ENCODE measurements around the gene PRKCQ. TPM values are rescaled to one million over a fixed set of nuclear protein-coding genes. Genes with fewer than 3 reads are reported as not detected.

PRKCQ gene
- total and polyA plus RNA-seq, 2 of the 8 experiments (the other 6 are each of a cell fraction or from before 2014, with no cell fraction given) = 9.1 to 22.6 TPM

GRCh38 chr10:6384847-6385246, 195.2 kb downstream of the PRKCQ start:
- H2BK15ac ChIP-seq (ENCODE audit: low read length) = no peak overlapping the region
- no peak for TF ChIP-seq RBBP5 (IDR thresholded peaks at IDR 0.05; ENCODE audit: borderline replicate concordance, low read depth, low read length)
- TF ChIP-seq PHF8 (conservative IDR thresholded peaks at IDR 0.05; ENCODE audit: low read depth, low read length) = no peak
- TF ChIP-seq CHD1 (IDR thresholded peaks at IDR 0.05; ENCODE audit: low read depth, low read length) = no peak
- TF ChIP-seq NANOG (IDR thresholded peaks at IDR 0.05; ENCODE audit: insufficient read depth, low read depth, low read length, poor library complexity, severe bottlenecking) = no peak
- TF ChIP-seq TBP (IDR thresholded peaks at IDR 0.05; ENCODE audit: low read depth, low read length) = no peak
- TF ChIP-seq FOSL1 (IDR thresholded peaks at IDR 0.05; ENCODE audit: insufficient read depth, low read depth, low read length) = no peak
- TF ChIP-seq RXRA (IDR thresholded peaks at IDR 0.05; ENCODE audit: insufficient read depth, low read depth, low read length) = no peak
- POLR2A ChIA-PET (ENCODE audit: partially characterized antibody) = interaction anchor here (1.3 kb wide), 1 partner anchor 11 kb away, joined by 4 read pairs; no protein-coding TSS in a partner anchor
- no peaks in the 10 kb centered on the region; a peak in 1 of 4 replicates for H3K79me2 ChIP-seq (ENCODE audit: control insufficient read depth in 1 of 2, insufficient read depth in 2 of 2, low read length in 2 of 2)
- no peak overlapping the region for H3K18ac ChIP-seq (ENCODE audit: extremely low read depth, low read length)
- CTCF ChIA-PET (ENCODE audit: partially characterized antibody) = interaction anchor here (1.1 kb wide), 1 partner anchor 13 kb away, joined by 3 read pairs; no protein-coding TSS in a partner anchor
- H2BK120ac ChIP-seq (replicated peaks; ENCODE audit: low read depth, low read length) = no peak overlapping the region
- H3K4ac ChIP-seq (replicated peaks; ENCODE audit: insufficient read length, low read depth, low read length) = no peak overlapping the region
- H3K27me3 ChIP-seq (replicated peaks in 1 of 4; ENCODE audit: control insufficient read depth in 3 of 4, extremely low read depth in 1 of 4, insufficient read depth in 3 of 4, low read length in 3 of 4) = no peaks in the 10 kb centered on the region
- no peak overlapping the region for H4K5ac ChIP-seq (ENCODE audit: insufficient read length, low read depth, low read length)
- H4K8ac ChIP-seq (ENCODE audit: extremely low read depth, insufficient read depth, low read length) = no peak overlapping the region
- H3K14ac ChIP-seq (ENCODE audit: insufficient read length) = no peak overlapping the region
- 85% methylated on average over 3 of the region's 3 CpGs; no CpG with 5 or more reads in 1 of the 2 experiments for WGBS, 2 experiments (ENCODE audit: extremely low coverage in 1 of 2, insufficient coverage in 1 of 2, insufficient read length in 1 of 2, insufficient replicate concordance in 2 of 2, low coverage in 1 of 2, low lambda C conversion rate in 2 of 2, missing lambda C conversion rate in 1 of 2)
- H2AK5ac ChIP-seq (ENCODE audit: low read depth, low read length) = no peak overlapping the region
- no peak overlapping the region for H2AFZ ChIP-seq (ENCODE audit: low read length)
- no peaks in the 10 kb centered on the region; the same call in 1 of the 2 replicates for H3K23me2 ChIP-seq (ENCODE audit: low read depth, low read length)
- no peak overlapping the region for H3K27ac ChIP-seq (ENCODE audit: low read depth, low read length)
- no peaks in the 10 kb centered on the region; a peak in 1 of 8 replicates for H3K36me3 ChIP-seq (ENCODE audit: control insufficient read depth in 2 of 4, insufficient read depth in 4 of 4, low read length in 3 of 4)
- FAIRE-seq (no peak), DNase-seq (ENCODE audit: low read depth in 1 of 2, low spot score in 2 of 2) (no peak)
- no peak overlapping the region for H3K56ac ChIP-seq (replicated peaks; ENCODE audit: insufficient read length, low read depth, low read length)
- peak overlapping the region; percentile 5 for H4K91ac ChIP-seq (replicated peaks; ENCODE audit: insufficient read length, low read length)
- no peak overlapping the region for H3K9ac ChIP-seq (replicated peaks in 1 of 4; ENCODE audit: extremely low read depth in 1 of 4, low read depth in 3 of 4, low read length in 3 of 4)
- H3K9me3 ChIP-seq (ENCODE audit: insufficient read depth in 2 of 2, low read depth in 1 of 2, low read length in 1 of 2) = peaks cover 21 to 30% of the 10 kb centered on the region in 2 experiments
- no peaks in the 10 kb centered on the region for H3K79me1 ChIP-seq (ENCODE audit: low read depth, low read length)
- H2BK12ac ChIP-seq (ENCODE audit: low read depth, low read length) = no peak overlapping the region
- peaks cover 0 to 2% of the 10 kb centered on the region in 2 experiments for H4K20me1 ChIP-seq (replicated peaks in 1 of 2; ENCODE audit: control insufficient read depth in 1 of 2, insufficient read depth in 2 of 2, low read length in 2 of 2)
- no peak overlapping the region for H3K4me3 ChIP-seq (ENCODE audit: extremely low read depth in 1 of 4, insufficient read depth in 2 of 4, low read depth in 3 of 4, low read length in 4 of 4)
- no peak overlapping the region for H2BK20ac ChIP-seq (ENCODE audit: low read length)
- H3K4me2 ChIP-seq (ENCODE audit: insufficient read depth in 1 of 2, low read depth in 2 of 2, low read length in 2 of 2) = no peak overlapping the region
- no peaks in the 10 kb centered on the region for H3K4me1 ChIP-seq (replicated peaks in 1 of 4; ENCODE audit: control insufficient read depth in 3 of 4, insufficient read depth in 4 of 4, low read length in 3 of 4)
- no peak overlapping the region for H2BK5ac ChIP-seq (ENCODE audit: low read depth, low read length)
- H3K23ac ChIP-seq (ENCODE audit: insufficient read length) = no peak overlapping the region
